K562 (cell line): ENCODE results near the gene RREB1. TPM values are rescaled to one million over a fixed set of nuclear protein-coding genes. Genes with fewer than 3 reads are reported as not detected.

Source experiments
- ATF1 ChIP-seq, 2 experiments: fragments of 450-650 bp in 1 of 2; IDR thresholded peaks; 2 replicates each; pipeline ENCODE4 v1.6.1; 2016; ENCODE audit warnings: missing compliant biosample characterization in 1 of 2, missing genetic modification characterization in 1 of 2
- ELF4 ChIP-seq: fragments of 450-650 bp; formaldehyde crosslinking; IDR thresholded peaks from 2 replicates; pipeline ENCODE4 v1.4.0; 2022; ENCODE audit warnings: missing genetic modification characterization
- HDAC3 ChIP-seq: fragments of 450-650 bp; IDR thresholded peaks from 2 replicates; pipeline ENCODE4 v1.6.1; 2018; ENCODE audit warnings: borderline replicate concordance, mild to moderate bottlenecking, moderate library complexity; ENCODE audit not compliant: partially characterized antibody
- HDGF ChIP-seq: fragments of 450-650 bp; IDR thresholded peaks from 2 replicates; pipeline ENCODE4 v1.6.1; 2016
- JUNB ChIP-seq: fragments of 450-650 bp; formaldehyde crosslinking; conservative IDR thresholded peaks from 2 replicates; pipeline ENCODE4 v1.4.0; 2020; ENCODE audit warnings: mild to moderate bottlenecking
- KLF1 ChIP-seq: fragments of 450-650 bp; IDR thresholded peaks from 2 replicates; pipeline ENCODE4 v1.6.1; 2016; ENCODE audit warnings: missing genetic modification characterization, missing compliant biosample characterization
- MED1 ChIP-seq: sonication (generic); formaldehyde crosslinking; IDR thresholded peaks from 2 replicates; pipeline ENCODE4 v1.8.1; 2023; ENCODE audit warnings: missing genetic modification reagents, borderline replicate concordance
- NFIX ChIP-seq: fragments of 250-450 bp; sonication (Bioruptor Pico); IDR thresholded peaks from 2 replicates; pipeline ENCODE4 v1.4.0; 2020; ENCODE audit warnings: low read depth, mild to moderate bottlenecking, moderate library complexity
- PHF20 ChIP-seq: fragments of 450-650 bp; IDR thresholded peaks from 2 replicates; pipeline ENCODE4 v1.6.1; 2018; ENCODE audit not compliant: partially characterized antibody
- SAFB2 ChIP-seq: fragments of 200-400 bp; formaldehyde crosslinking; IDR thresholded peaks from 2 replicates; pipeline ENCODE4 v1.6.1; 2018; ENCODE audit warnings: borderline replicate concordance, low read length, low read depth, moderate library complexity; ENCODE audit not compliant: severe bottlenecking
- SP1 ChIP-seq: sonication (generic); formaldehyde crosslinking; IDR thresholded peaks from 2 replicates; pipeline ENCODE4 v1.8.1; 2022; ENCODE audit warnings: mild to moderate bottlenecking, missing genetic modification reagents
- SP2 ChIP-seq: IDR thresholded peaks from 2 replicates; pipeline ENCODE4 v1.6.1; 2011; ENCODE audit warnings: mild to moderate bottlenecking, low read depth, low read length, moderate library complexity; ENCODE audit not compliant: poor library complexity, severe bottlenecking; ENCODE audit errors: extremely low read depth
- ZBTB17 ChIP-seq: fragments of 450-650 bp; formaldehyde crosslinking; IDR thresholded peaks from 2 replicates; pipeline ENCODE4 v1.4.0; 2020; ENCODE audit warnings: mild to moderate bottlenecking
- ZC3H8 ChIP-seq: fragments of 450-650 bp; IDR thresholded peaks from 2 replicates; pipeline ENCODE4 v1.6.1; 2017
- ZFP36 ChIP-seq: fragments of 150-350 bp; IDR thresholded peaks from 2 replicates; pipeline ENCODE4 v1.6.1; 2018; ENCODE audit warnings: low read length, low read depth; ENCODE audit not compliant: partially characterized antibody
- ZNF274 ChIP-seq: IDR thresholded peaks from 2 replicates; pipeline ENCODE4 v1.6.1; 2011; ENCODE audit warnings: low read depth, mild to moderate bottlenecking, low read length, moderate library complexity, borderline replicate concordance
- ZNF408 ChIP-seq: fragments of 250-450 bp; sonication (Bioruptor Pico); IDR thresholded peaks from 2 replicates; pipeline ENCODE4 v1.4.0; 2020; ENCODE audit warnings: low read depth, mild to moderate bottlenecking, moderate library complexity
- polyA plus RNA-seq, 8 experiments: library from polyadenylated mRNA; depleted of rRNA in 4 of 8; stranded (reverse) in 5 of 8; unstranded in 3 of 8; fragments of >200 nt; fragmentation: Nextera tagmentation in 2 of 8; fragmentation: Illumina TruSeq in 1 of 8; extraction: Ambion mirVana in 2 of 8; extraction: Trizol in 1 of 8; gene quantifications; 2 replicates each; pipeline versions ENCODE4 v1.2.1 to v1.2.3, GENCODE V29; 2011 to 2014; ENCODE audit warnings: inconsistent platforms in 1 of 8, missing spikeins in 1 of 8
- total RNA-seq, 7 experiments: library from RNA; depleted of rRNA in 6 of 7; stranded (reverse); fragments of >200 nt in 6 of 7; fragmentation: Illumina TruSeq in 2 of 7; extraction: Trizol in 2 of 7; gene quantifications; 2 replicates each; pipeline versions ENCODE4 v1.2.1 to v1.2.3, GENCODE V29; 2011 to 2021; ENCODE audit warnings: low replicate concordance in 1 of 7
- TF ChIP-seq, protein P1 (sequence below), 2 experiments: IDR thresholded peaks in 1 of 2; conservative IDR thresholded peaks in 1 of 2; 2 replicates each; pipeline ENCODE4 v1.6.1; 2016; ENCODE audit warnings: low read depth in 2 of 2, mild to moderate bottlenecking in 1 of 2, missing compliant biosample characterization in 1 of 2, missing genetic modification characterization in 1 of 2, moderate library complexity in 1 of 2
- TF ChIP-seq, protein P2 (sequence below), 2 experiments: fragments of 150-350 bp in 1 of 2; IDR thresholded peaks; 2 replicates each; pipeline ENCODE4 v1.6.1; 2012 to 2016; ENCODE audit warnings: low read depth in 2 of 2, low read length in 2 of 2, mild to moderate bottlenecking in 1 of 2, moderate library complexity in 1 of 2

Gene RREB1
- total and polyA plus RNA-seq, 9 of the 15 experiments (the other 6 are each of a cell fraction or from before 2014, with no cell fraction given) = 3.3 to 64.2 (median 19.3) TPM

DNA sequence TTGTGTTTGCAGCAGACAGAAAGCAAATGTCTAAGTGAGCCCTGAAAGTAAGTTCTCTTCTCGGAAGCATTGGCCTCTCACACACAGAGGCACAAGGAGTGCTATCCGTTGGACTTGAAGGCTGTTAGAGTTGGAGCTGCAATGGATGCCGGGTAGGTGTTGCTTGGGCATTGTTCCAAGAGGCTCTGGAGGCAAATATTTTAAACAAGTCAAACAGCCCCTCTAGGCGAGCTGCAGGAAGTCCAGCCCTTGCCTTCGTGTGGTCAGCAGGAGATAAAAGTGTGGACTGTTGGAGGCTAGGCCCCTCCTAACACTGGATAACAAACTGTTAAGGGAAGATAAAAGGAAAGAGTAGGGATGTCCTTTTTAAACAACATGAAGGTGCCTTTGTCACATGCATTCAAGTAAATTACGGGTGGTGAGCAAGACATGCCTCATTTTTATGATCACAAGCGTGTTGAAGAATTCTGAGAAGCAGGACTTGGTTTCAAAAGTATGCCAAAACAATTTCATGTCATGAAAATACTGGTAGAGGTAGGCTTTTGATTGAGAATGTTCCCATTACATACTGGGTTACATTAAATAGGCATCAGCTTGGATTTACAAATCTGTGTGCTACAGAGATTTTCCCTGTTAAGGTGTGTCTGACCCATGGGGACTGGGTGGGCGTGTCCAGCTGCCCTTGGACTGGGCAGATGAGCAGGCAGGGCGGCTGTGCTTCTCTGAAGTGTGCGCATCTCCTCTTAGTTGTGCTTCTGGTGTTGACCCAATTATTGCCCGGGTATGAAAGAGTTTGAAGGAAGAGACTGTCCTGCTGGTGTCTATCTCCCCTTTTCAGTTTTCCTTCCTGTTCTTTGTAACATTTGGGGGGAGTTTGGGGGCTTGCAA is 57.5 kb downstream of the RREB1 start (continued):
- TF ChIP-seq NFIX (no peak; the same call in 1 of the 2 replicates), ATF1 (CRISPR knock-in tag; IDR thresholded peaks at IDR 0.05) (no peak), ATF1 (tag; IDR thresholded peaks at IDR 0.05) (peak; percentile 86), SP2 (no peak), ELF4 (CRISPR knock-in tag) (peak; percentile 93), ZNF408 (CRISPR knock-in tag) (no peak), SAFB2 (no peak), ZC3H8 (no peak), ZBTB17 (CRISPR knock-in tag) (peak; percentile 84; the same call in 1 of the 2 replicates), HDAC3 (peak; percentile 87), ZNF274 (no peak; the same call in 1 of the 2 replicates), MED1 (CRISPR knock-in tag) (no peak), SP1 (CRISPR knock-in tag) (peak; percentile 72; the same call in 1 of the 2 replicates), ZFP36 (no peak), JUNB (CRISPR knock-in tag) (no peak; the same call in 1 of the 2 replicates), HDGF (no peak), KLF1 (no peak; the same call in 1 of the 2 replicates), PHF20 (no peak)
- TF ChIP-seq, protein P1, sequence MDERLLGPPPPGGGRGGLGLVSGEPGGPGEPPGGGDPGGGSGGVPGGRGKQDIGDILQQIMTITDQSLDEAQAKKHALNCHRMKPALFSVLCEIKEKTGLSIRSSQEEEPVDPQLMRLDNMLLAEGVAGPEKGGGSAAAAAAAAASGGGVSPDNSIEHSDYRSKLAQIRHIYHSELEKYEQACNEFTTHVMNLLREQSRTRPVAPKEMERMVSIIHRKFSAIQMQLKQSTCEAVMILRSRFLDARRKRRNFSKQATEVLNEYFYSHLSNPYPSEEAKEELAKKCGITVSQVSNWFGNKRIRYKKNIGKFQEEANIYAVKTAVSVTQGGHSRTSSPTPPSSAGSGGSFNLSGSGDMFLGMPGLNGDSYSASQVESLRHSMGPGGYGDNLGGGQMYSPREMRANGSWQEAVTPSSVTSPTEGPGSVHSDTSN (CRISPR knock-in tag; IDR thresholded peaks at IDR 0.05; ENCODE audit: low read depth) = no peak
- TF ChIP-seq, protein P1 (tag; conservative IDR thresholded peaks at IDR 0.05; ENCODE audit: low read depth) = peak; percentile 58; the same call in 1 of the 2 replicates
- TF ChIP-seq, protein P2, sequence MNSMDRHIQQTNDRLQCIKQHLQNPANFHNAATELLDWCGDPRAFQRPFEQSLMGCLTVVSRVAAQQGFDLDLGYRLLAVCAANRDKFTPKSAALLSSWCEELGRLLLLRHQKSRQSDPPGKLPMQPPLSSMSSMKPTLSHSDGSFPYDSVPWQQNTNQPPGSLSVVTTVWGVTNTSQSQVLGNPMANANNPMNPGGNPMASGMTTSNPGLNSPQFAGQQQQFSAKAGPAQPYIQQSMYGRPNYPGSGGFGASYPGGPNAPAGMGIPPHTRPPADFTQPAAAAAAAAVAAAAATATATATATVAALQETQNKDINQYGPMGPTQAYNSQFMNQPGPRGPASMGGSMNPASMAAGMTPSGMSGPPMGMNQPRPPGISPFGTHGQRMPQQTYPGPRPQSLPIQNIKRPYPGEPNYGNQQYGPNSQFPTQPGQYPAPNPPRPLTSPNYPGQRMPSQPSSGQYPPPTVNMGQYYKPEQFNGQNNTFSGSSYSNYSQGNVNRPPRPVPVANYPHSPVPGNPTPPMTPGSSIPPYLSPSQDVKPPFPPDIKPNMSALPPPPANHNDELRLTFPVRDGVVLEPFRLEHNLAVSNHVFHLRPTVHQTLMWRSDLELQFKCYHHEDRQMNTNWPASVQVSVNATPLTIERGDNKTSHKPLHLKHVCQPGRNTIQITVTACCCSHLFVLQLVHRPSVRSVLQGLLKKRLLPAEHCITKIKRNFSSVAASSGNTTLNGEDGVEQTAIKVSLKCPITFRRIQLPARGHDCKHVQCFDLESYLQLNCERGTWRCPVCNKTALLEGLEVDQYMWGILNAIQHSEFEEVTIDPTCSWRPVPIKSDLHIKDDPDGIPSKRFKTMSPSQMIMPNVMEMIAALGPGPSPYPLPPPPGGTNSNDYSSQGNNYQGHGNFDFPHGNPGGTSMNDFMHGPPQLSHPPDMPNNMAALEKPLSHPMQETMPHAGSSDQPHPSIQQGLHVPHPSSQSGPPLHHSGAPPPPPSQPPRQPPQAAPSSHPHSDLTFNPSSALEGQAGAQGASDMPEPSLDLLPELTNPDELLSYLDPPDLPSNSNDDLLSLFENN (IDR thresholded peaks at IDR 0.05; ENCODE audit: low read depth in 2 of 2, low read length in 2 of 2) = peak in 1 of 2 experiments; percentile 91; a peak in 2 of 4 replicates
